ENCODE measurements around the gene PARP8.
"Not testable (repeated sequence)": the region's sequence is repeated elsewhere in the genome, so short reads cannot be mapped to it uniquely, and the experiment has no call there.

The PARP8 gene

DNA sequence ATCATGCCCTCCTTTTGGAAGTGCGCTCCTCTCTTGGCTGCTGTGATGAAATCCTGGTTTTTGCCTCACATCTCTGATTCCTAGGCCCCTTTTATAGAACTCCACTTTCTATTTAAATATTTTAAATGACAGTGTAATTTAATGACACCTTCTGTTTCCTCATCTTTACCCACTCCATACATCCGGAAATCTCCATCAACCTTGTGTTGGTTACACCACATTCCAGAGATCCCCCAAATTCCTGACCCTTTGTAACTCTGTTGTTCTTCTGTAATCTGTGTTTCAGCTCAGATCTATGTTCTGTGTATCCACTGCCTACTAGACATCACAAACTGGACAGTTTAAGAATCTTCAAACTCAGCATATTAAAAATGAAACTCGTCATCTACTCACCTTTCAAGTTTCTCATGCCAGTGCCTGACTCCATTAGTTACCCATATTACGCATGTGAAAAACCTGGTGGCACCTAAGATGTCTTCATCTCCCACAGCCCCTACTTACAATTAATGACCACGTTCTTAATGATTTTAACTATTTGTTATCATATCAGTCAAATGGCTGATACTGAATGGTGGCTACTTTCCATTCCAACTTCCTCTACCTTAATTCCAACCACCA, 25.1 kb downstream of the PARP8 start:
- DNase-seq (ENCODE audit: low read depth), result no peak
- TF ChIP-seq, protein P1, sequence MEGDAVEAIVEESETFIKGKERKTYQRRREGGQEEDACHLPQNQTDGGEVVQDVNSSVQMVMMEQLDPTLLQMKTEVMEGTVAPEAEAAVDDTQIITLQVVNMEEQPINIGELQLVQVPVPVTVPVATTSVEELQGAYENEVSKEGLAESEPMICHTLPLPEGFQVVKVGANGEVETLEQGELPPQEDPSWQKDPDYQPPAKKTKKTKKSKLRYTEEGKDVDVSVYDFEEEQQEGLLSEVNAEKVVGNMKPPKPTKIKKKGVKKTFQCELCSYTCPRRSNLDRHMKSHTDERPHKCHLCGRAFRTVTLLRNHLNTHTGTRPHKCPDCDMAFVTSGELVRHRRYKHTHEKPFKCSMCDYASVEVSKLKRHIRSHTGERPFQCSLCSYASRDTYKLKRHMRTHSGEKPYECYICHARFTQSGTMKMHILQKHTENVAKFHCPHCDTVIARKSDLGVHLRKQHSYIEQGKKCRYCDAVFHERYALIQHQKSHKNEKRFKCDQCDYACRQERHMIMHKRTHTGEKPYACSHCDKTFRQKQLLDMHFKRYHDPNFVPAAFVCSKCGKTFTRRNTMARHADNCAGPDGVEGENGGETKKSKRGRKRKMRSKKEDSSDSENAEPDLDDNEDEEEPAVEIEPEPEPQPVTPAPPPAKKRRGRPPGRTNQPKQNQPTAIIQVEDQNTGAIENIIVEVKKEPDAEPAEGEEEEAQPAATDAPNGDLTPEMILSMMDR (conservative IDR thresholded peaks at IDR 0.05; ENCODE audit: low read depth, low read length), result no peak
- no peak overlapping the region for H3K4me3 ChIP-seq (ENCODE audit: low read depth, low read length)

DNA sequence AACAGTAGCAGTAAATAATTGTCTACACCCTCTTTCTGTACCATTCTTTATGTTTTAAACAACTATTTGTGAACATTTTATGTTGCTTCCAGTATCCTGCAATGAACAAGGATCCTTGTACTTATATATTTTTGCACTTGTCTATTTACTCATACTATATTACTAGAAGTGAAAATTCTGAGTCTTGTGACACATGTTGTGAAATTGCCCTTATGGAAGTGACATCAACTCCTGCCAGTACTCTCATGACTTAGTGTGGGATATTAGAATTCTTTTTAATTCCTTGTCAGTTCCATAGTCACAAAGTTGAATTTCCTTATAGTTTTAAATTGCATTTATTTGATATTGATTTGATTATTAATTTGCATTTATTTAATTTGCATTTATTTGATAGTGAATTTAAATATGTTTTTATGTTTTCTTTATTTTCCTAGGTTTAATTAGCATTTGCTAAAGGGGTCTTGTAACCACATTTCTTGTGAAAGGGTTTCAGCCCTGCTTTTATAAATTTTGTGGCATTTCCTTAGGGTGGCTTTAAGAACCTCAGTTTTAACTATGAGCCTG, 27.7 kb downstream of the PARP8 start:
- H3K4me3 ChIP-seq (ENCODE audit: low read depth, low read length), result no peak overlapping the region
- peak; percentile 43 for DNase-seq (ENCODE audit: low read depth)
- TF ChIP-seq, protein P1 (conservative IDR thresholded peaks at IDR 0.05; ENCODE audit: low read depth, low read length), result no peak

DNA sequence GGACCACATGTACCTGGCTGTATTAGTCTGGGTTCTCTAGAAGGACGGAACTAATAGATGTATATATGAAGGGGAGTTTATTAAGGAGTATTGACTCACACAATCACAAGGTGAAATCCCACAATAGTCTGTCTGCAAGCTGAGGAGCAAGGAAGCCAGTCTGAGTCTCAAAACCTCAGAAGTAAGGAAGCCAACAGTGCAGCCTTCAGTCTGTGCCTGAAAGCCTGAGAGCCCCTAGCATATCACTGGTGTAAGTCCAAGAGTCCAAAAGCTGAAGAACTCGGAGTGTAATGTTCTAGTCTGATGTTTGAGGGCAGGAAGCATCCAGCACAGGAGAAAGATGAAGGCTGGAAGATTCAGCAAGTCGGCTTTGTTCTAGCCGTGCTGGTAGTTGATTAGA, 28.2 kb downstream of the PARP8 start:
- not testable (repeated sequence) for H3K4me3 ChIP-seq (ENCODE audit: low read depth, low read length); DNase-seq (ENCODE audit: low read depth)

DNA sequence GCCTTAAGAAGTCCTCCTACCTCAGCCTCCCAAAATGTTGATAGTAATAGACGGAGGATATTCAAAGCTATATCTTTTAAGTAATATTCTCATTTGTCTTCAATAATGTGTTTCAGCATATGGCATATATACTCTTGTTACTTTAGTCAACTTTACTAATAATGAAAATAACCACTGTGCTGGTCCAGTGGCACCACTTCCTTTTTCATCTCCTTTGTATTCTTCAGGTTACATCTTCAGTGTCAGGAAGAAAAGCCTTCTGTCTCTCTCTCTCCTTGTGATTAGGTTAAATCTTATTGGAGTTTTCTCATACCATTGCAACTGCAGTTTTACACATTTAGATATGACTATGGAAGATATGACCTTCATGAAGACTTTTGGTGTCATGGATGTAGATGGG, 31.3 kb downstream of the PARP8 start:
- H3K4me3 ChIP-seq (ENCODE audit: low read depth, low read length), result no peak overlapping the region
- DNase-seq (ENCODE audit: low read depth), result no peak
- TF ChIP-seq, protein P1 (conservative IDR thresholded peaks at IDR 0.05; ENCODE audit: low read depth, low read length), result no peak

DNA sequence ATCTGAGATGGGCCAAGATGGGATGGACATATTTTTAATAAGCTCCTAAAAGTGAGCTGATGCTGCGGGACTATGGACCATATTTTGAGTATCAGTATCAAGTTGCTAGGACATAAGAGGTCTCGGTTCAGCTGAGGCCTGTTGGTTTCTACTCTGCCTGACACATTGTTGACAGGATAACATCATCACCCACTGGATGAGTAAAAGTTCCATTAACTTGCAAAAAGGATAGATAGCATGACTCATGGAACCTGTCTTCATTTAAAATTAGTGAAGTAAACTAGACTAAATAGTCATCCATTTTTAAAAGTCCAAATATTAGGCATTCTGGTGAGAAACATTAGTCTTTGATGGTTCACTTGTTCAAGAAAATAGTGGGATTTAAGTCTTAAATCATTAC, 33.3 kb downstream of the PARP8 start:
- H3K4me3 ChIP-seq (ENCODE audit: low read depth, low read length), result no peak overlapping the region
- TF ChIP-seq, protein P1 (conservative IDR thresholded peaks at IDR 0.05; ENCODE audit: low read depth, low read length), result no peak
- peak; percentile 18 for DNase-seq (ENCODE audit: low read depth)

DNA sequence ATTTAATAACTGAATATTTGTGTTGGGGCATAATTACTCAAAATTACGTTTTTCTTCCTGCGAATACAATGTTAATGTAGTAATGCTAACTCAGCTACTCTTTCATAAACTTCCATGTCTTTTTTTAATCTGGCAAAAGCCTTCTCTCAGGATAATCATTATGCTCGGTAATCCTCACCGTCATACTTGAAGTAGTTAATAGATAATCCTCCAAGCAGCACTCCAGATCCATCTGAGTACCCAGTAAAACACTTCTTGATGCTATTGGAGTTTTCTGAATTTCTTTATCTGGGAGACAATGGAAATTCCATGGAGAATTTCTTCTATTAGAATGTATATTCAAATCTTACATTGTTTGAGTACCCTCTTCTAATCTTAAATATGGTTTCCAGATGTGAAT, 34.3 kb downstream of the PARP8 start:
- H3K4me3 ChIP-seq (ENCODE audit: low read depth, low read length), result no peak overlapping the region
- TF ChIP-seq, protein P1 (conservative IDR thresholded peaks at IDR 0.05; ENCODE audit: low read depth, low read length), result no peak
- no peak for DNase-seq (ENCODE audit: low read depth)

DNA sequence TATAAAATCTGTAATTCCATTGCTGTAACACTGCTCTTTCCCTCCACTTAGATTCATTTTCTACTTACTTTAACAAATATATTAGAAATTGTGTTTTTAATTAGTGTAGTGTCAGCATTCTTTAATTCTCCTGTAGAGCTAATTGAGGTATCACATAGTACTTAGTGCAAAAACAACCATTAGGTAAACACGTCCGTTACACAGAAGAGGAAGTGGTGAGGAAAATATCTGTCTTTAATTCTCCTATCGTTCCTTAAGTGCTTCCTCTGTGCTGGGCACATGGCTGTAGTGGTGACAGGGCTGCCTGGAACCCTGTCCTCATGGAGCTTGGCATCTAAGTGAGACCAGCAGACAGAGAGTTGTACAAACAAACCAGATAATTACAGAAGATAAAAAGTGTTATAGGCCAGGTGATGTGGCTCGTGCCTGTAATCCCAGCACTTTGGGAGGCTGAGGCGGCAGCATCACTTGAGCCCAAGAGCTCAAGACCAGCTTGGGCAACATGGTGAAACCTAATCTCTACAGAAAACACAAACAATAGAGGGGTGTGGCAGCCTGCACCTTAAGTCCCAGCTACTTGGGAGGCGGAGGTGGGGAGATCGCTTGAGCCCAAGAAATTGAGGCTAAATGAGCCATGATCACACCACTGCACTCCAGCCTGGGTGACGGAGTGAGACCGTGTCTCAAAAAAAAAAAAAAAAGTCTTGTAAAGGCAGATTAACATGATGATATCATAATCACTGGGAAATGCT, 36.4 kb downstream of the PARP8 start:
- H3K4me3 ChIP-seq (ENCODE audit: low read depth, low read length), result no peak overlapping the region
- no peak for DNase-seq (ENCODE audit: low read depth)

More for the DNA sequence above, 36.4 kb downstream of the PARP8 start:
- TF ChIP-seq, protein P1 (conservative IDR thresholded peaks at IDR 0.05; ENCODE audit: low read depth, low read length), result no peak
